GM21423 (cell line): ENCODE measurements around the gene TLX2.
"Not testable (repeated sequence)": the region's sequence is repeated elsewhere in the genome, so short reads cannot be mapped to it uniquely, and the experiment has no call there.

Experiments
- ATAC-seq: cut with Tn5 transposase; IDR thresholded peaks from one replicate; pipeline ENCODE4 v1.9.1; 2021; ENCODE audit warnings: mild to moderate bottlenecking, moderate library complexity; ENCODE audit not compliant: unreplicated experiment

The TLX2 gene

DNA sequence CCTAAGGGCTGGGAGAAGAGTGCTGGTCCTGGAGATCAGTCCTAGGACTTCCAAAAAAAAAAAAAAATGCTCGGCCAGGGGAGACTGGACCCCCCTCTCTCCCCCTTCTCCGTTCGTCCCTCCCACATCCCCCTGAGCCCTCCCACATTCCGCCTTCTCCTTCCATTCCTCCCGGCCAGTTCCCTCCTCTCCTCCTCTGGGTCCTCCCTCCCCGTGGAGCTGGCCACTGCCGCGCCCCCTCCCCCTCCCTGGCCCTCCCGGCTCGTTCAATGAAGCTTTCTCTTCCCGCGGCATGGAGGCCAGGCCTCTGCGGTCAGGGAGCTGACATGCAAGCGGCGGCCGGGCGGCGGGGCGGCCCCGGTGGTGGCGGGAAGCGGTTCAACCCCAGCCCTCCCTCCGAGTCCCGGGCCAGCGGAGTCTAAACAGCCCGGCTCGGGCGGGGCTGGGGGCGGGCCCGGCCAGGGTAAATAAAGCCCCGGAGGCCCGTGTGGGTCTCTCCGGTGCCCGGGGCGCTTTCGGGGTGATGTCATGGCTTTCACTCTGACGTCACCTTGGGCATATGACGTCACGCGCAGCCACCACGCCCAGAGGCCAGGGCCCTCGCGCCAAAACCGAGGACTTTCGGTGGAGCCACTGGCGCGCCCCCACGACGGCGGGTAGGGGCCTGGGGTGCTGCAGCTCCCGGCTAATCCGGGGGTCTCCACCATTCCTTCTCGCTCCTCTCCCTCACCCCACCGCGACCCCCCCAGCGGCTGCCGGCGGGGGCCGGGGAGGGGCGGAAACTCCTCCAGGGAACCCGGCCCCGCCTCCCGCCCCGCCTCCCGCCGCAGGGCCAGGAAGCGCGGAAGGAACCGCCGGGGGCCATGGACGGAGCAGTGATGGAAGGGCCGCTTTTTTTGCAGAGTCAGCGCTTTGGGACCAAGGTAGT is 39.9 kb downstream of the TLX2 start, which contains the start of the genes DOK1 and LOXL3:
DOK1 (plus strand) TSS at position 829 of the 928 bp plus-strand sequence; CDS start at position 864, 35 bp downstream.
LOXL3 (minus strand) TSS at position 51 of the 928 bp plus-strand sequence. CDS start 1,308 bp downstream, outside the sequence.
- ATAC-seq, result peak; percentile 52

DNA sequence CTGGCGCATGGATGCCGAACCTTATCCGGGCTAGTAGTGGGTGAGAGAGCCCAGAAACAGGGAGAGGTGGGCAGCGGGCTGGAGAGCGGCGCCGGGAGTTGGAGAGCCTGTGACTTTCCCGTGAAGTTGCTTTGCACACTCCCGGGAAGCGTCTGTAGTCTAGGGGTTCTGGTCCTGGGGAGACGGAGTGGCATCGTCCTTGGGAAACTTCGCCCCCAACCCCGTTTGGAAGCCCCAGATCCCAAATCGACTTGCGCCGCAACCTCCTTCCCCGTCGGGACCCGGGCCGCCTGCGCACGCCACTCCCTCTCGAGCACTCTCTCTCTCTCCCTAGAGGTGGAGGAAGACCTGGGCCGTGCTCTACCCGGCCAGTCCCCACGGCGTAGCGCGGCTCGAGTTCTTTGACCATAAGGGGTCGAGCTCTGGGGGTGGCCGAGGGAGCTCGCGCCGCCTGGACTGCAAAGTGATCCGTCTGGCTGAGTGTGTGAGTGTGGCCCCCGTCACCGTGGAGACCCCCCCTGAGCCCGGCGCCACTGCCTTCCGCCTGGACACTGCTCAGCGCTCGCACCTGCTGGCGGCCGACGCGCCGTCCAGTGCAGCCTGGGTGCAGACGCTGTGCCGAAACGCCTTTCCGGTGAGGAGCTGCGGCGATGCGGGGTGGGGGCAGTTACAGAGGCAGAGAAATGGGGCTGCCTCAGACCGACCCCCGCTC is 40.7 kb downstream of the TLX2 start:
- ATAC-seq, result peak; percentile 38

DNA sequence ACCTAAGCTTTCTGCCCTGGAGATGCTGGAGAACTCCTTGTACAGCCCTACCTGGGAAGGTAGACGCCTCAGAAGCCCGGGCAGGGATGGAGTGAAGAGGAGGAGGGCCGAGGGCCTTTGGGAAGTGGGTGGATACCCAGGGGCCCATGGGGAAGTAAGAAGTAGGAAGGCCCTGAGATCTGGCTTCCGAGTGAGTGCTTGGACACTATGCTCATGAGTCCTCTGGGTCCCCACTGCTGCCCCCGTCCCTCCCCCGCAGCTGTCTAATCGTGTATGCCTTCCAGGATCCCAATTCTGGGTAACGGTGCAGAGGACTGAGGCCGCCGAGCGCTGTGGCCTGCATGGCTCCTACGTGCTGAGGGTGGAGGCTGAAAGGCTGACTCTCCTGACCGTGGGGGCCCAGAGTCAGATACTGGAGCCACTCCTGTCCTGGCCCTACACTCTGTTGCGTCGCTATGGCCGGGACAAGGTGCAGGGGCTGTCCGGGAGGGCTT is 41.4 kb downstream of the TLX2 start:
- ATAC-seq, result no peak

DNA sequence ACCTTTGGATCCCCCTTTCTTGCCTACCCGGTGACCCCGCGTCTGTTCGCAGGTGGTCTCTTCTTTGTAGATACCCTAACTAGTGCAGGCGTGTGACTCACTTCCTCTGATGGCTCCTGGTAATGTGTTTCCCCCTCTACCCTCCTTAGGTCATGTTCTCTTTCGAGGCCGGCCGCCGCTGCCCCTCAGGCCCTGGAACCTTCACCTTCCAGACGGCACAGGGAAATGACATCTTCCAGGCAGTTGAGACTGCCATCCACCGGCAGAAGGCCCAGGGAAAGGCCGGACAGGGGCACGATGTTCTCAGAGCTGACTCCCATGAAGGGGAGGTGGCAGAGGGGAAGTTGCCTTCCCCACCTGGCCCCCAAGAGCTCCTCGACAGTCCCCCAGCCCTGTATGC is 41.9 kb downstream of the TLX2 start:
- ATAC-seq, result no peak

DNA sequence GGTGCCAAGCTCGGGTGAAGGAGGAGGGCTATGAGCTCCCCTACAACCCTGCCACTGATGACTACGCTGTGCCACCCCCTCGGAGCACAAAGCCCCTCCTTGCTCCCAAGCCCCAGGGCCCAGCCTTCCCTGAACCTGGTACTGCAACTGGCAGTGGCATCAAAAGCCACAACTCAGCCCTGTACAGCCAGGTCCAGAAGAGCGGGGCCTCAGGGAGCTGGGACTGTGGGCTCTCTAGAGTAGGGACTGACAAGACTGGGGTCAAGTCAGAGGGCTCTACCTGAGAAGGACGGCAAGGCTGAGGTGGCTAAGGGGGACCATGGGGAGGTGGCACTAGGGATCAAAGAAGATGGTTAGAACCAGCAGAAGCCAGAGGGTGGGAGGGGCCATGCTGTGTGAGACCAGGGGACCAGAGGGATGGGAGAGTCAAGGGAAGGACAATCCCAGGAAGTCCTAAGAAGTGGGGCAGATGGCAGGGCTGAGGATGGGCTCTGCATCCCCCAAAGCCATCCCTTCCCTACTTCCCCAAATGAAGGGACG is 42.7 kb downstream of the TLX2 start:
- ATAC-seq, result no peak

DNA sequence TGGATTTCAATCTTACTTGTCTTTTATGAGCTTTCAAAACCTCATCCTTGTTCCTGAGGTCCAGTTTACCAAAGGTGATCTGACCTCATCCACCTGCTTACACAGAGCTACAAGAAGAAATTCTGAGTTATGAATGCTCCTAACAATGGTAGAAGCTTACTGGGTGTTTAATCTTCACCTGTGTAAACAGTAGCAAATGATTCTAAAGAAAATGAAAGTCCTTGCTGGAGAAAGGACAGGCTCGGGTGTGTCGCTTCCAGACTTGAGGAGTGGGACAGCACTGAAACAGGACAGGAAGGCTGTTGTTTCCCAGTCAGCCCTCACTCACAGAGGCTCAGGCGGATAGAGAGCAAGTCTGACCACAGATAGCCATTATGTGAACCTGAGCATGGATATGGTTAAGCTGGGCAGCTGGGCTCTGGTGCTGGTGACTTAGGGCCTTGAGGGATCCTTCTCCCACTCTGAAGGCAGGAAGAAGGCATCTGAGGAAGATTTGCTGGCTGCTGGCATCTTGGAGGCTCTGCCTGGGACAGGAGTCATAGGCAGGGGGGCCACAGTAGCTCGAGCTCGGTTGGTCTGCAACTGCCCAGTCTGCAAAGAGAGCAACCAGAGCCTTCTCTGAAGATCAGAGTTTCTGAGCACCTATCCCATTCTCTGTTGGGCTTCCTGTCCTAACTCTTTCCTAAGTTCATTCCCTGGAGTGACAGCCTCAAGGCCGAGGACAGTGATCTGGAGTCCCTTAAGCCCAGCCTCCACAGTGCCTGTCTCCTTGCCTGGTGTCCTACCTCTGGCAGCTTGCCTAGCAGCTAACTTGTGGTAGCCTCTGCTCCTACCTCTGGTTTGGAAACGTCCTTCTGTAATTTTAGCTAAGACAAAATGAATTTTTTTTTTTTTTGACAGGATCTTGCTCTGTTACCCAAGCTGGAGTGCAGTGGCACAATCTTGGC is 44.3 kb downstream of the TLX2 start:
- no peak for ATAC-seq

DNA sequence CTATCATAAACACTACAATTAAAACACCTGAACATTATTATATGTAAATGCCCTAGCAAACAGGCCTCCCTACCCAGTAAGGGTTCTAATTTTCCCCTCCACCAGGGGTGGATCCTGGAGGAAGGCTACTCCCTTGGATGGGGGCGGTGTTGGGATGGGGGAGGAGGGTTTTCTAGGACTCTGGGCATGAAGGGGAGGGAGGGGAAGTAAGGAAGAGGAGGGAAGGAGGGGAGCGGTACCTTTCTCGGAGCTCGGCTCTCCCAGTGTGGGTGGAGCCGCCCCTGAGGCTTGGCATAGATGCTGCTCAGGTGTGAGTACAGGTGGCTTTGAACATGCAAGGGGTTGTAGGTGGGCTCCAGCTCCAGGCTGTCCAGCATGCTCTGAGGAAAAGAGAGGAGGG is 45.7 kb downstream of the TLX2 start:
- no peak for ATAC-seq

DNA sequence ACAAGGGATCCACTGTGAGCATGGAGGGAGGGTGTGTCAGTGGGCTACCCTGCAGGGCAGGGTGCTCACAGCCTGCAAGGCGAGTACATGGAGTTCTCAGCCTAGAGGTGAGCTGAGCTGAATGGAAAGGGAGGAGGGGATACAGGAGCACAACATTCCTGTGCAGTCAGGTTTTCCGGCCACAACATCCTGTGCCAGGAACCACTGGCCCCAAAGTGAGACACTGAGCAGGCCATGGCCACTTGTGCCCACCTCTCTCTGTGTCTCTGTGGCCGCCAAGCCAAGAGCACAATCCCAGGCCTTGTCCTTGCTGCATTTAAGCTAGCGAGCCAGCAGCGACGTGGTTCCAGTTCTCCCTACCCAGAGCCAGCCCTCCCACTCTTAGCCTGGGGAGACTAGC is 46.3 kb downstream of the TLX2 start:
- ATAC-seq, result no peak

DNA sequence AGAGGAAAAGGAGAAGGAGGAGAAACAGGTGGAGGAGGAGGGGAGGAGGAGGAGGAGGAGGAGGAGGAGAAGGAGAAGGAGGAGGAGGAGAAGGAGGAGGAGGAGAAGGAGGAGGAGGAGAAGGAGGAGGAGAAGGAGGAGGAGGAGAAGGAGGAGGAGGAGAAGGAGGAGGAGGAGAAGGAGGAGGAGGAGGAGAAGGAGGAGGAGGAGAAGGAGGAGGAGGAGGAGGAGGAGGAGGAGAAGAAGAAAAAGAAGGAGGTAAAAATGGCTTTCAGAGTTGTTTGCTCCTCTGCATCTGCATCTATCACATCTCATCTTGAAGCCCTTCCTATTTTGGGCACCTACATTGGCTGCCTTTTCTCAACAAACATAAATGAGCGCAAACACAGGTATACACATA is 46.8 kb downstream of the TLX2 start:
- ATAC-seq, result not testable (repeated sequence)

DNA sequence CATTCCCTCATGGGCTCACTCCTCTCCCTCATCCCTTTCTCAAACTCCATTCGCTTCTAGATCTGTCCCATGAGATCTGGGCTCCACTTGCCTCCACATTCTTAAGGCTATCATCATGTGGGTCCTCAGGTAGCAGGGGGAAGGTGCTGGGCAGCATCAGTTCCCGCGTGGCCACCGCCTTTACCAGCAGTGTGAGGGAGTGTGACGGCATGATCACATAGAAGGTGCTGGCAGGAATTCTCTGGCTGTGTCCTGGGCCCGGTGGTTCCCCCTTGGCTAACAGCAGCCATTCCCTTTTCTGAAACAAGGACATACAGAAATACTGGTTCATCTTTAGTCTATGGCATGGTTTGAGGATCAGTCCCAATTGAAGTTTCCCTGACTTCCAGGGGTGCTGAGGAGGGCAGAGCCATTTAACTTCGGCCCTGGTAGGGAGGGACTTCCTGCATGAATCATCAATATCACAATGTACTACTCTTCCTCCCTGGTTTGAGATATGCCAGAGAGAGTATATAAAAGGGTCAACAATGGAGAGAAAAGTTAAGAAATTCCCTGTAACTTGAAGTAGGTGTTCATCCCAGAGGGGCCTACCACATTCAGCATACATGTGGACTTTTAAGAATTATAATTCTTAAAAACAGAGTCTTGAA is 48.0 kb downstream of the TLX2 start:
- no peak for ATAC-seq

DNA sequence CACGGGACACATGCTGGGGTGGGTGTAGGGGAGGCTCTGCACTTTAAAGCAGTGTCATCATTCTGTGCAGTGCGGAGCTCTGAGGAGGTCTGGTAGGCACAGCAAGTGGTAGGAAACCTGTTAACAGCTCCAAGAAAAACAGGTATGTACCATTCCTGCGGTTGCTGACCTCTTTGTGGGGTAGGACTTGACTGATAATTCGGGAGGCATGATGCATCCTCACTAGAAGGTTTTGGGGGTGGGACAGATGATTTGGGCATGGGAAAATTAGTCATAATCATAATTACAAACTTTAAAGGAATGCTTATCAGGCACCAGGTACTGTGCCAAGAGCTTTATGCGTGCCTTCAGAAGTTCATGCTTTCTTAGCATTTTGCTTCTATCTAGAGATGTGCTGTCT is 50.0 kb downstream of the TLX2 start:
- ATAC-seq, result no peak

DNA sequence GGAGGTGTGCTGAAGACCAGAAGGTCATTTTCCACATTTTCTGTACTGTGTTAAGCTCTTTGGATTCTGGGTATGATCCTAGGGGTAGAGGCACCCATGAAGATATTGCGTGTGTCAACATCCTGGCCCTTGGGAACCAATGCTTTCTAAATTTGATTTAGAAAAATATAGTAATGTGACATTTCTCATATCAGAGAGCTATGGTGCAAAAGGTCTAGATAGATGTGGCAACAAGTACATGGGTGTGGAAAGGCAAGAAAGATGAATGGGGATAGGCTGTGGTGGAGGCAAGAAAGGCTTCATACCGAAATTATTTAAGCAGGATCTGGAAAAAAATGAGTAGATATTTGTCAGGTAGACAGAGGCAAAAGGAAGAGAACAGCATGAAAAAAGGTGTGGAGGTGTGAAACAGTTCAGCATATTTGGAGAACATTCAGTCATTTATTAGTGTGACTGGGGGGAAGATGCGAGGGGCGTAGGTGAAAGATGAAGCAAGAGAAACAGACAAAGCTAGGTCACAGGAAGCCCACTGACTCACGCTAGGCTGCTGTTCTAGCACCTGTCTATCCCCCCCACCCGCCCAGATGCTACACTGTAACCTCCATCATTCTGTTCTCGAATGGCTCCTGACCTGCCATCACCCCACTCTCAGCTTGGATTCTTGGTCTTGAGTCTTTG is 52.0 kb downstream of the TLX2 start:
- no peak for ATAC-seq

DNA sequence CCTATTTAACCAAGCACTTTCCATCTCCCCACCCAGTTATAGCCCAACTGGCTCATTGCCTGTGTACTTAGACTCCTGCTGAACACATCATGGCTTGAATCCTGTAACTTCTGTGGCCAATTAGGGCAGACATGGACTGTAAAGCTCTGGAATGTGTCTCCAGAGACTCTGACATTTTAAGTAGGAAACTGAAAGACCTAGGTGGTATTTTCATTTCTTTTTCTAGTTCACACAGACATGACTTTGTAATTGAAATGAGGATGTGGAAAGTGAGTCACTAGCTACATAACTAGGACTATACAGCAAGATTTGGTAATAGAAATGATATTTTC is 52.5 kb downstream of the TLX2 start:
- ATAC-seq, result no peak
